C4-2B (cell line): ENCODE measurements around the gene RBM15B.

Source experiments
- CTCF ChIP-seq: fragments of 450-650 bp; conservative IDR thresholded peaks from 2 replicates; pipeline ENCODE4 v1.5.1; 2017; ENCODE audit warnings: mild to moderate bottlenecking
- ZFX ChIP-seq: fragments of 450-650 bp; IDR thresholded peaks from 2 replicates; pipeline ENCODE4 v1.6.1; 2017

DNA sequence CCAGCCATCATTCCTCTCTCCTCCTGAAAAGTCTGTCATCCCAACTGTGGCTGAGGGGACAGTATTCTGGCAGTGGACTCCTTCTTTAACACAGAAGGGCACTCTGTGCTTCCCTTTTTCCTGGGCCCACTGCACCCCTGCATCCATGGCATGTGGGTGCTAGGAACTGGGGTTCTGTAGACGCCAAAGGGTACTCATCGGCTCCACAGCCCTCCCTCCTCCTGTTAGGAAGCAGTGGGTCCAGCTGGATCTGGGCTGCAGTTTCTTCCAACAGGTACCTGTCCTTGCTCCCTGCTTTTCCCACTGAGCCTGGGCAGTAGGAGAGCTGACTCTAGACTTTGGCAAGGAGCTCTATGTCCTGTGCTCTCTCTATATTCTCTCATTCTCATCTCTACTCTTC is 12.4 kb upstream of the RBM15B start:
- no peak for TF ChIP-seq CTCF
- no peak for TF ChIP-seq ZFX
